ENCODE data around the gene COBL.

Gene COBL

DNA sequence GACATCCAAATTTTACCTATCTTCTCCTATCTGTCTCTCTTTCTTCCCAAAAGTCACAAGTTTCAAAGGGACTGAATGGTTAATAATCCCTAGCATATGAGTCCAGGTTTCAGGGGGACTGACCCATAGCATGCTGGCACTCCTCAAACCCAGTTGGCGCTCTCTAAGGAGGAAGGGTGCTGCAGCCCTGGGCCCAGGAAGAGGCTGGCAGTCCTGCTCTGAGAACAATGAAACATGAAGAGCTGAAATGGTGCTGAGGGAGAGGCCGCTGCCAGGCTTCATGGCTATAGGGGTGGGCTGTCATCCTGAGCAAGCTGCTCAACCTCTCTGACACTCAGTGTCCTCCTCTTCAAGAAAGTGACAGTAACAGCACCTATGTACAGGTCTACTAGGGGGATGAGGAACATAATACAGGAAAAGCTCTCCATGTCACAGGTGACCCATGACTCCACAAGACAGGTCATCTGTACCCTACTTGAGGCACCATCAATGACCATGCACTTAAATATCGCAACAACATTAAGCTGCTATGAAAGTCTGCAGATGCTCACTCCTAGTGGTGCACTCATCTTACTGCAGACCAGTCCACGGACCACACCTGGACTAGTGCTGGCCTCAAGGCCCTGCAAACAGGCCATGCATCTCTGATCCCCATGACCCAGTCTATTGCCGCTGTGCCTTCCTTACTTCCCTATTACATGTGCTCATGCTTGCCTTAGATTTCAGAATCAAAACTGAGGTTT is 17.0 kb downstream of the COBL start:
- Histone ChIP-seq H3K27ac (ENCODE audit: low read length) (no peak overlapping the region), H3K36me3 (ENCODE audit: insufficient read depth, low read depth, low read length) (no peaks in the 10 kb centered on the region), H3K9me3 (ENCODE audit: insufficient read depth, low read depth, low read length) (no peaks in the 10 kb centered on the region), H3K27me3 (ENCODE audit: insufficient read depth, low read length) (no peaks in the 10 kb centered on the region), H3K9ac (ENCODE audit: low read depth, low read length) (no peak overlapping the region), H3K4me3 (ENCODE audit: low read length) (no peak overlapping the region), H3K4me1 (ENCODE audit: insufficient read depth, low read length) (peaks cover 12% of the 10 kb centered on the region)

DNA sequence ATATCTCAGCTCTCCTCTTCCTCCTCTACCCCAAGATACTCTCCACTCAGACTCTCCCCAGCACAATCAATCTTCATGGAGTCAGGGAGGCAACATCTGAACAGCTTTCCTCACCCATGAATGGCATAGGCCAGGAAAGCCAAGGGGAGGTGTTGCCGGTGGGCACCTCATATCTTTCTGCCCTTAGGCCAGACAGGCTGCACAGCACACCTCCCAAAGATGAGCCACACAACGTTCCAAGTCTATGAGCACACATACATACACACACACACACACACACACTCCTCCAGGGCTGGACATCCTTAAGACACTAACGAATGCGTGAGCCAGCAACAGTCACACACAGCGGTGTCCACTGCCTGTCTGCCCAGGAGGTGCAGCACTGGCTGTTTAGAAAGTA is 17.7 kb downstream of the COBL start:
- Histone ChIP-seq H3K9ac (ENCODE audit: low read depth, low read length) (no peak overlapping the region), H3K4me3 (ENCODE audit: low read length) (no peak overlapping the region), H3K4me1 (ENCODE audit: insufficient read depth, low read length) (peaks cover 12% of the 10 kb centered on the region; the same call in 1 of the 2 replicates), H3K9me3 (ENCODE audit: insufficient read depth, low read depth, low read length) (no peaks in the 10 kb centered on the region), H3K36me3 (ENCODE audit: insufficient read depth, low read depth, low read length) (no peaks in the 10 kb centered on the region), H3K27me3 (ENCODE audit: insufficient read depth, low read length) (no peaks in the 10 kb centered on the region), H3K27ac (ENCODE audit: low read length) (no peak overlapping the region)

DNA sequence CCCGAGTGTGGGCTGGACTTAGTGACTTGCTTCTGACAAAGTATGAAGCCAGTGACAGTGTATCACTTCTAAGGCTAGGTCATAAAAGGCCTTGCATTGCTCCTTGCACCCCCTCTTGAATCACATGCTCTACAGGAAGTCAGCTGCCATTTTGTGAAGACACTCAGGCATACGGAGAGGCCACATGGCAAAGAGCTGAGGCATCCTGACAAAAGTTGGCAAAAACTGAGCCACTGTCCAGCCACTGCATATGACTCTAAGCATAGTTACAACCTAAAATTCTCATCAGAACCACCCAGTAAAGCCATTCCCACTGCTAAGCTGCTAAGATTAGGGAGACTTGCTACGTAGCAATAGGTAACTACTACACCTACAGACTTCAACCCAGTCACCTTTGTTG is 18.6 kb downstream of the COBL start:
- Histone ChIP-seq H3K36me3 (ENCODE audit: insufficient read depth, low read depth, low read length) (no peaks in the 10 kb centered on the region), H3K9ac (ENCODE audit: low read depth, low read length) (no peak overlapping the region), H3K4me3 (ENCODE audit: low read length) (no peak overlapping the region), H3K9me3 (ENCODE audit: insufficient read depth, low read depth, low read length) (no peaks in the 10 kb centered on the region), H3K27ac (ENCODE audit: low read length) (no peak overlapping the region), H3K27me3 (ENCODE audit: insufficient read depth, low read length) (no peaks in the 10 kb centered on the region), H3K4me1 (ENCODE audit: insufficient read depth, low read length) (peaks cover 12% of the 10 kb centered on the region; the same call in 1 of the 2 replicates)

DNA sequence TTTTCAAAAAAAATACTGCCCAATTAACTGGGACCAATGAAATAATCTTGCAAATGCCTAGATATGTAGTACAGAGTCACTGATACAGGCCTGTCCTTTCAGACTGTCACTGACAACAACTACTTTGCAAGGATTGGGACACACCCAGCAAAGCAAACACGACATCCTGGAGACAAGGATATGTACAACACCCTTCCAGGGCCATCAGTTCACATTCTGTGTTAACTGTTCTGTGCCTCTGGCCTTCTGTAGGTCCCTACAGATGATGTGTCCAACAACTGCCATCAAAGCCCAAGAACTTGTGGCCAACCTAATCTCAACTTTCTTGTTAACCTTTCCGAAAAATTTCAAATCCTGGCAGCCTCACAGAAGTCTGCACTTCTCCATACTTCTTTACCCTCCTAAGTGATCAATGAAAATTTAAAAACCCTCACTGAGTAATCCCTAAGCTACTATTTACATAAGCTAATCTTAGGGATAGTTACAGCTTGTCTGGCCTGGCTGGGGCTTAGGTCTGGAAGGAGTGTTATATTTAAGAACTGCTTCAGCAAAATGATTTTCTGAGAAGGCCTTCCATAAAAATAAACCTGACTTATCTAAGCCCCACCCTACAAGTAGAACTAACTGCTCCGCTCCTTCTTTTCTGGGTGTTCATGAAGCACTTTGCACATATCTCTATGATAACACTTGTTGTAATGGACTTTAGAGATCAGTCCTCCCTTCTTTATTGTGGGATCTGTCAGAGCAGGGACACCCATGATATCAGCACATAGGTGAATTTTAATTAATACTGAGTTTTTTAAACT is 21.0 kb downstream of the COBL start:
- no peak overlapping the region for H3K4me3 ChIP-seq (ENCODE audit: low read length)
- H3K9me3 ChIP-seq (ENCODE audit: insufficient read depth, low read depth, low read length), result no peaks in the 10 kb centered on the region
- no peaks in the 10 kb centered on the region for H3K27me3 ChIP-seq (ENCODE audit: insufficient read depth, low read length)
- no peaks in the 10 kb centered on the region for H3K36me3 ChIP-seq (ENCODE audit: insufficient read depth, low read depth, low read length)
- peaks cover 17% of the 10 kb centered on the region; the same call in 1 of the 2 replicates for H3K4me1 ChIP-seq (ENCODE audit: insufficient read depth, low read length)
- H3K27ac ChIP-seq (ENCODE audit: low read length), result no peak overlapping the region
- H3K9ac ChIP-seq (ENCODE audit: low read depth, low read length), result no peak overlapping the region

DNA sequence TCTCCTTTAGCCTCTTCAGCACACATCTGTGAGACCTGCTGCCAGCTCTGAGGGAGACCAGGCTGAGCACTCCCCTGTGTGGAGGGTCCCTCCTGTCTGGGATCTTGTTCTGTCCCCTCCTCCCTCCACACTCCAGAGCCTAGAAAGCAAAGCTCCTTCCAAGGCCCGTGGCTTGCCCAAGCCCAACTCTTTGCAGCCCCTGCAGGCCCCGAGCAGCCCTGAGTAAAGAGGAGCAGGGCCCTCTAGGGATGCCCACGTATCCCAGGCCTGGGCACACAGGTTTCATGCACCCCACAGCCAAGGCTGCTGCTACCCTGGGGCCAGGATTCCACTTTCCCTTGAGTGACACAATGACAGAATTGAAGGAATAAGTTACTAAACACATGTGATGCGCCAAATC is 24.0 kb downstream of the COBL start:
- no peaks in the 10 kb centered on the region for H3K27me3 ChIP-seq (ENCODE audit: insufficient read depth, low read length)
- no peak overlapping the region for H3K27ac ChIP-seq (ENCODE audit: low read length)
- H3K4me3 ChIP-seq (ENCODE audit: low read length), result no peak overlapping the region
- no peaks in the 10 kb centered on the region for H3K36me3 ChIP-seq (ENCODE audit: insufficient read depth, low read depth, low read length)
- peaks cover 26% of the 10 kb centered on the region; the same call in 1 of the 2 replicates for H3K4me1 ChIP-seq (ENCODE audit: insufficient read depth, low read length)
- no peak overlapping the region for H3K9ac ChIP-seq (ENCODE audit: low read depth, low read length)
- no peaks in the 10 kb centered on the region for H3K9me3 ChIP-seq (ENCODE audit: insufficient read depth, low read depth, low read length)

DNA sequence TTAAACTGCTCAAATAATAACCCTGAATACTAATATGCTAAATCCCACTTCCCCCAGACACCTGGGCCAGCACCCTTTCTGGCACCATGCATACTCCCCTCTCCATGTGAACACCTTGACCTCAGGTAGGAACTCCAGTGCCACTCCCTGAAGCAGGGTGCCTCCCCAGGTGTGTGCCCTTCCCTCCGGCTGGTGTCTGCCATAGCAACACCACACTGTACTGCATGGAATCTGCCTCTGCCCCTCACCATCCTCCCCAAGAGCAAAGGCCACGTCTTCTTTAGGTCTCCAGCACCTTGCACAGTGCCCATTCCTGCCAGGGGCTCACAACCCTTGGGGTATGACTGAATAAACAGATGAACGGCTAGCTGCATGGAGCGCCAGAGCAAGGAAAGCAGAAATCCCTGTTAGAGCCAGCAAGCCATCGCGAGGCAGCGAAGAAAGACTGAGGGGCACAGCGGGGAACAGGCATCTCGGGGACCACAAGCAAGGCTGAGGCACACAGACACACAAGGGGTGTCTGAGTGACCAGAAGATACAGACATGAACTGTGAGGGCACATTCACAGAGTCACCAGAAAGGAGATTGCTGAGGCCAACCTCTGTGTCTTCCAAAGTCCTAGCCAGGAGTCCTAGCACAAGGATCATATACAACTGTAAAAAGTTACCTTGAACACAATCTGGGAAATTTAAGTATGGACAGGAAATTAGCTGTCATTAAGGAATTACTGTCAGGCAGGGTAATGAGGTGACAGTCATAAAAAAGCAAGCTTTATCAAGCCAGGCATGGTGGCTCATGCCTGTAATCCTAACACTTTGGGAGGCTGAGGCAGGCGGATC is 25.7 kb downstream of the COBL start:
- H3K9ac ChIP-seq (ENCODE audit: low read depth, low read length), result 0 out of 2 replicates have a peak overlapping the region, but pooled peaks have one; percentile 34
- H3K4me1 ChIP-seq (ENCODE audit: insufficient read depth, low read length), result peaks cover 20% of the 10 kb centered on the region; the same call in 1 of the 2 replicates
- no peaks in the 10 kb centered on the region for H3K36me3 ChIP-seq (ENCODE audit: insufficient read depth, low read depth, low read length)
- H3K9me3 ChIP-seq (ENCODE audit: insufficient read depth, low read depth, low read length), result no peaks in the 10 kb centered on the region
- H3K27ac ChIP-seq (ENCODE audit: low read length), result no peak overlapping the region
- H3K27me3 ChIP-seq (ENCODE audit: insufficient read depth, low read length), result no peaks in the 10 kb centered on the region
- no peak overlapping the region for H3K4me3 ChIP-seq (ENCODE audit: low read length)

DNA sequence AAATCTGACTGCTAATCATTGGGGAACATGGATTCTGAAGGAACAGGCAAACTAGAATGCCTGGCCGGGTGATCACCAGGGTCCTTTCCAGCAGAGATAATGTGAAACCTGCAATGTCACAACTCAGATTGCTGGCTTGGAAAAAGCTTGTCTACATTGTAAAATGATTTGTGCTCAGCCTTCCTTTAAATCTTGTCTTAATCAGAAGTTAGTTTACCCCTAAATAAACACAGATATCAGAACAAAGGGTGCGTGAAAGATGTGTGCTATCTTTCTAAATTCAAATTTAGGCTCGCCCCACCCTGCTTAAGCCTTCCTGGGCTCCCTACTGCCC is 26.3 kb downstream of the COBL start:
- H3K4me3 ChIP-seq (ENCODE audit: low read length), result no peak overlapping the region
- peaks cover 14% of the 10 kb centered on the region; the same call in 1 of the 2 replicates for H3K4me1 ChIP-seq (ENCODE audit: insufficient read depth, low read length)
- H3K27me3 ChIP-seq (ENCODE audit: insufficient read depth, low read length), result no peaks in the 10 kb centered on the region
- no peaks in the 10 kb centered on the region for H3K9me3 ChIP-seq (ENCODE audit: insufficient read depth, low read depth, low read length)
- no peaks in the 10 kb centered on the region for H3K36me3 ChIP-seq (ENCODE audit: insufficient read depth, low read depth, low read length)
- no peak overlapping the region for H3K9ac ChIP-seq (ENCODE audit: low read depth, low read length)
- no peak overlapping the region for H3K27ac ChIP-seq (ENCODE audit: low read length)

DNA sequence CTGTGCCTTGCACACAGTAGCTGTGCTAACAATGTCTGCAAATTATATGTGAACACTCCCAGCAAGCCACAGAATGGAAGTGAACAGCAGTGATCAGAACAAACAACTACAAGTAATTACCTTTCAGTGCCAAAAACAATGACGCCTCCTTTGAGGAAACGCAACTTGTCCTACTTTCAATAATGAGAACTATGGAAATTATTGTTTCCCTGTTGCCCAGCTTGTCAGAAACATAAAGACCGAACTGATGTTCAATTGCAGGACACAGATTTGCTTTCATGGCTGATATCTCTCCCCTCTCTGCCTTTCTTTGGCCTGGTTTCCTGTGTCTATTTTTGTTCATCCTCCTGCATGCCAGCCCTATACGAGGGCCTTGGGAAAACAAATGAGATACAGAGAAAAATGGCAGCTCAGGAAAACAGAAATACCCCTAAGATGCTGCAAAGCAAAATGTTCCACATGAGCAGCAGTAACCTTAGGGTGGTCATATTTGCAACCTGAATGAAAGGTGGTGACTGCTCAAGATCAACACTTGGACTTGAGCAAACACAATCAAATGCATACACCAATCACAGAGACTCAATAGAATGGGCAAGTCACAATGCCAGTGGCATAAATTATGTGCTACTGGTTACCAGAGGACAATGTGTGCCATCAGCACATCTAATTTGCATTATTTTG is 26.8 kb downstream of the COBL start:
- H3K36me3 ChIP-seq (ENCODE audit: insufficient read depth, low read depth, low read length), result no peaks in the 10 kb centered on the region
- no peaks in the 10 kb centered on the region for H3K9me3 ChIP-seq (ENCODE audit: insufficient read depth, low read depth, low read length)
- no peak overlapping the region for H3K27ac ChIP-seq (ENCODE audit: low read length)
- H3K4me1 ChIP-seq (ENCODE audit: insufficient read depth, low read length), result peaks cover 14% of the 10 kb centered on the region; the same call in 1 of the 2 replicates
- H3K4me3 ChIP-seq (ENCODE audit: low read length), result no peak overlapping the region
- H3K27me3 ChIP-seq (ENCODE audit: insufficient read depth, low read length), result no peaks in the 10 kb centered on the region
- H3K9ac ChIP-seq (ENCODE audit: low read depth, low read length), result no peak overlapping the region

DNA sequence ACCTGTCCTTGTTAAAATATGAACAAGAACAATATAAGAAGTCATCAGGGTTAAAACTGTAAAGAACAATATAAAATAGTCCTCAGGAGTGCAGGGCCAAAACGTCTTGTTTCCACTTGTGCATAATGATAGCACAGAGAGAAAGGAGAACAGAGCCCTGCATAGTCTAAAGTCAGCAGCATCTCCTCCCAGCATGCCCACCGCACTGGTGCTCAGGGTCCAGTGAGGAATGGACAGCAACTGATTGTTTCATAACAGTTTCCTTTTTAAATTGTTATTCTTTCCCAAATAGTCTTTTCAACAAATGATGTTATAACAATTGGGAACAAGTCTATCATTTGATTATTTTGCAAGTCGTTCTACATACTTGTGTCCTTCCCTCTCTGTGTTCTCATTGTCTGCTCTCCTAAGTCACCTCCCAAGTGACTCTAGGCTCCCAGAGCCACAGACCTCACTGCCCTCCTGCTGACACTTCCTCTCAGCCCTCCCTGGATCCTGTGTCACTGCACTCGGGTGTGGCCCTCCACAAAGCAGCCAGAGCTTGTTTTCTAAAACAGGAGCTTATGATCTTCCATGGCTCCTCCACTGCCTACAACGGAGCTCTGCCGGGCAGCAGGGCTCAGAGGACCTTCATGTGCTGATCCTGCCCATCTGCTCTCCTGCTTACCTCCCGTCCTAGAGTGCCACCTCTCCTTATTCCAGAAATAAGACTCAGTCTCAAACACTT is 27.6 kb downstream of the COBL start:
- Histone ChIP-seq H3K27me3 (ENCODE audit: insufficient read depth, low read length) (no peaks in the 10 kb centered on the region), H3K4me3 (ENCODE audit: low read length) (no peak overlapping the region), H3K9me3 (ENCODE audit: insufficient read depth, low read depth, low read length) (no peaks in the 10 kb centered on the region), H3K27ac (ENCODE audit: low read length) (no peak overlapping the region), H3K4me1 (ENCODE audit: insufficient read depth, low read length) (peaks cover 14% of the 10 kb centered on the region; the same call in 1 of the 2 replicates), H3K9ac (ENCODE audit: low read depth, low read length) (no peak overlapping the region), H3K36me3 (ENCODE audit: insufficient read depth, low read depth, low read length) (no peaks in the 10 kb centered on the region)

DNA sequence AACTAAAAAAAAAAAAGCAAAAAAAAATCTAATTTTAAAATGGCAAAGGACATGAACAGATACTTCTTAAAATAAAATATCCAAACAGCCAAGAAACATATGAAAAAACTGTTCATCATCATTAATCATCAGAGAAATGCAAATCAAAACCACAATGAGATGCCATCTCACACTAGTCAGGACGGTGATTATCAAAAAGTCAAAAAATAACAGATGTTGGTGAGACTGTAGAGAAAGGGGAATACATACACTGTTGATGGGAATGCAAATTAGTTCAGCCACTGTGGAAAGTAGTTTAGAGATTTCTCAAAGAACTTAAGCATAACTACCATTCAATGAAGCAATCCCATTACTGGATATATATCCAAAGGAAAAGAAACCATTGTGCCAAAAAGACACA is 30.2 kb downstream of the COBL start:
- Histone ChIP-seq H3K4me1 (ENCODE audit: insufficient read depth, low read length) (peaks cover 10% of the 10 kb centered on the region; the same call in 1 of the 2 replicates), H3K36me3 (ENCODE audit: insufficient read depth, low read depth, low read length) (no peaks in the 10 kb centered on the region), H3K27ac (ENCODE audit: low read length) (no peak overlapping the region), H3K4me3 (ENCODE audit: low read length) (no peak overlapping the region), H3K9me3 (ENCODE audit: insufficient read depth, low read depth, low read length) (no peaks in the 10 kb centered on the region), H3K27me3 (ENCODE audit: insufficient read depth, low read length) (no peaks in the 10 kb centered on the region), H3K9ac (ENCODE audit: low read depth, low read length) (no peak overlapping the region)
